Stimulated activated CD8-positive, alpha-beta memory T cell treated with anti-CD3 and anti-CD28 coated beads, Interleukin-15, amount 100 ng/mL, for 24 hours (primary cell): ENCODE measurements around the gene PON2.
A peak's percentile ranks its signal among the peaks of the same experiment; 100 is the strongest.
"Not testable (repeated sequence)": the region's sequence is repeated elsewhere in the genome, so short reads cannot be mapped to it uniquely, and the experiment has no call there.

Experiments
- DNase-seq: peaks from one replicate; pipeline ENCODE4 v3.0.0-alpha.2; 2020; ENCODE audit warnings: low read depth

PON2 gene

DNA sequence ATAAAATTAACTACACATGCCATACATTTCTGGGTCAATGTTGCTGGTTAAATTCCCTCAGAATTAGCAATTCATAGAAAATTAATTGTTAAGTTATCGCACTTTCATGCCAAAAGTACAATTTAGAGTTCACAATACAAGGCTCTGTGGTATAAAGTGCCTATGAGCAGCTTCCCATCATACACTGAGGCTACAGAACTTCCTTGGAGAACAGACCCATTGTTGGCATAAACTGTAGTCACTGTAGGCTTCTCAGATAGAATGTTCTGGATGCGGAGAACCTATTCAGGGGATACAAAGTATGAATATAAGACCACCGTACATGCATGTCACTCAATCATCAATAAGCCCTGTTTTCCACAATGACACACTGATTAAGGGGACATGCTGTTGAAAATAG, 29.6 kb downstream of the PON2 start:
- DNase-seq, result no peak

DNA sequence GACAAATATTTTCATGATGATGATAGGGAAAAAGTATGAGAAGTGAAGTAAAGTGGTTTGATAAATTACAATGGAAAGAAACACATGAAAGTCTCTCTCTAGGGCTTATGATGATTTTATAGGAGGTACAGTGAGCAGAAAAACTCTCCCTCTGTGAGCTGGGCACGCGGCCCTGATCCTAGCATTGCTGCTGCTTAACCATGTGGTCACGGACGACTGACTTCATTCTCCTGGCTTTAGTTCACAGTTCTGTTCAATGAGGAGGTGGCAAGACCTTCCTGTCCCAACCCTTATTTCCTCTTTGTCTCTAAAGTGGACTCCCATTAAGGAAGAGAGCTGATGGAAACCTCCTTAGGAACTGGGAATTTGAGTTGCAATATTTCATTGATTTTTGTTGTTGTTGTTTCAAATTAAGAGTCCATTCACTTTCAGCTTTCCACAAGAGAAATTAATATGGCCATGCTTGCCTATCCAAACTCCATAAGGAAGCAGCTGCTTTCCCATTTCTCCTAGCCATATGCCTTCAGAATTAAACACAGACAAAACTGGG, 30.4 kb downstream of the PON2 start:
- no peak for DNase-seq

DNA sequence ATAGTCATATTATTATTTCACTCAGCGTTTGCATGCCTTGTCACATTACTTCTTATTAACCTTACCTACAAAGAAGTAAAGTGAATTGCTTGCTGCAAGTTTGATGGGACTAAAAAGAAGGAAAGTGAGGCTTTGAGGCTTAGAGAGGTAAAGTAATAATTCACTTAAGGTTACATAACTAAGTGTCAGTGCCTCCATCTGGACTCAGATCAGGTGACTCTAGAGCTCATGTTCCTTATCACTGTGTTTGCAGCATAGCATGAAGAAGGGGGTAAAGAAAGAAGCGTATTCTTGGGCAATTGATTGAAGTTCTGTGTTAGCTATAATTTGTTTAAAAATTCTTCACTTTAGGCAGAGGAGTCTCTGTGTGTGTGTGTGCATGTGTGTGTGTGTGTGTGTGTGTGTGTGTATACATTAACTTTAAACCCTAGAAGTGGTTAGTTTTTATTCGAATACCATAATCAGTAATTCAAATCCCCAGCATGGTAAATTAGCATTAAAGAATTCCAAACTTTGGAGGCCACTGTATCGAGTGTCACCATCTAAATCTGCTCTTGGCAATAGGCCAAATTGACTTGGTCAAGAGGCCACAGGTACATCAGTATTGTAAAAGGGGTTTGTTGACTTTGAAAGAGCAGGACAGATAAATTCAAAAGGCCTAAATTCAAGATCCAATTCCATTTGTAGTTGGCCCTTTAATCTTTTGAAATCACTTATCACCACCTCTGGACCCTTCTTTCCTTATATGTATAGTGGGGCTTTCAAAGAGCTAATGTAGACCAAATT, 36.5 kb downstream of the PON2 start:
- no peak for DNase-seq

DNA sequence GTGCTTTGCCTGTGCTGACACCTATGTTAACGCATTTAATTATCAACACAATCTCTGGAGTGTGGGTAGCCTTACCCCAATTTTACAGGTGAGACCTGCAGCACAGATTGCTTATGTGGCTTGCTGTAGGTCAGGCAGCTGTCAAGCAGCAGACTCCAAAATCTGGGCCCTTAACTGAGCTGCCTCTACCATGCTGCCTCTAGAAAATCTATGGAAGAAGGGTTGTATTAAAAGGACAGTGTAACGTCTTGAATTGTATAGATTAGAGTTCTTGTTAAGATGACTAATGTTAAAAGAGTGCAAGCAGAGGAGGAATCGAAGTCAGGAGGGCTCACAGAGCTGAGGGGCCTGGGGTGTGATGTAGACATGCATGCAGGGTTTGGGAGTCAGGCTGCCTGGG, 37.4 kb downstream of the PON2 start:
- DNase-seq, result no peak

DNA sequence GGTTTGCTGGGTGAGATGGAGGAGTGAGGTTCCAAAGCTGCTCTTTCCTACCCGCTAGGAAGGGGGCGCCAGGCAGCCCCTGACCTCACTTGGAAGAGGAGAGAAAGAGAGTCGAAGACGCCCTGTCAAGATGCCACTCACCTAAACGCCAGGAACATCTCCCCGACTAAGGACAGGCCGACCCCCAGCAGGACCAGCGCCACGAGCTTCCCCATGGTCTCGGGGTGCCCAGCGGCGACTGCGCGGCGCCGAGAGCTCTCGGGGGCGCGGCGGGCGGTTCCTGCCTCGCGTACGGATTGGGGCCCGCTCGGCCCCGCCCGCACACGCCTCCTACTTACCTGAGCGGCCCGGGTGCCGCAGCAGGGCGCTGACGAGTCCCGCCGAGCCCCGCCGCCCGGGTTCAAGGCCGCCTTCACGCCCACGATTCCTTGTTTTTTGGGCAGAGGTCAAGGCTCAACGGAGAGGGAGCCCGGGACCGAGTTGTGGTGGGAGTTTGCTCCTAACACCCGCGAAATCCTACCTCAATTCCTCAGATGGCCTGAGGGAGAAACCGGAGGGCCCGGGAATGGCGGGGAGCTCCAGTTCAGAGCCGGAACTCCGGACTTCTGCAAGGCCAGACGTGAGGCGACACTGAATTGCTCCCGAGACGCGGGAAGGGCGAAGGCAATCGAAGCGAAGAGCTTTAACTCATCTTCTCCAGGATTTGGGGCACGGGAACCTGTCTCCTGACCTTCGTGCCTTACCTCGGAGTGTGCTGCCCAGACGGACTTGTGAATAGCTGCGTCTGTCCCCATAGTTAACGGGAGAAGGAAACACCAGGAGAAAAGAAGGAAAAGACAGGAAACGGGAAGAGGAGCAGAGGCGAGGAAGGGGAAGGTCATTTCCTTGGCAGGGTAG, 38.4 kb downstream of the PON2 start, which contains the start of gene PON3:
Gene PON3, minus strand, starts transcription at position 240 of the 897 bp plus-strand sequence. Its CDS starts 25 bp downstream, at position 215.
- DNase-seq, result peak; percentile 1

DNA sequence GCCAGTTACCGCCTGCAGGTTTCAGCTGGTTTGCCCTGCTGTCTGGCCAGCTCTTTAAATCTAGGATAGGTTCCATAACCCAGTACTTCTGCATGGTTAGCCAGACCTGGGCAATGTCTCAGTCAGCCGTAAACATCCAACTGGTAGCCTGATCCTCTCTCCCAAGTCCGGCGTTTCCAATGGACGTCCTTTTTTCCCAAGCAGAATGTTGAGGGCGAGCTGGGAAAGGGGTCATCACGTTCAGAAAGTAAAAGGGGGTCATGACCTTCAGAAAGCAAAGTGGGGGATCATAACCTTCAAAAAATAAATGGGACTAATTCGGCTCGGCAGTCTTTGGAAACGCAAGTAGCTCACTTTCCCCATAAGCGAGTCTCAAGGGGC, 39.1 kb downstream of the PON2 start:
- DNase-seq, result no peak

DNA sequence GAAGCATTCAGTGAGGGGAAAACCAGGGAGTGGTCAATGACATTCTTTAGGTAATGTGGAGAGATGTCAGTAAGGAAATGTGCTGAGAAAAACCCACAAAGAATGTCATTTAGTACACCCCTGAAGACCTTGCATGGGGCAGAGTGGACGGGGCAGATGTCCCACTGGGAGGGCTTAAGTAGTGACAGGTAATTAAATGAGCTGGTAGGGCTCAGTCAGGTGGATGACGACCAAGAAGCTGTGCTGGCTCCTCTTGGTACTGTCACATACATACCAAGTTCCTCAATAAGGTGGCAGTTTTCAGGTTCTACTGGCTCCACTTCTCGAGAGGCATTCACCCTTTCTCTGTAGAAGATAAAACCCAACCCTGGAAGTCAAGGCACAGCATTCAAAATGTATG, 40.5 kb downstream of the PON2 start:
- no peak for DNase-seq

DNA sequence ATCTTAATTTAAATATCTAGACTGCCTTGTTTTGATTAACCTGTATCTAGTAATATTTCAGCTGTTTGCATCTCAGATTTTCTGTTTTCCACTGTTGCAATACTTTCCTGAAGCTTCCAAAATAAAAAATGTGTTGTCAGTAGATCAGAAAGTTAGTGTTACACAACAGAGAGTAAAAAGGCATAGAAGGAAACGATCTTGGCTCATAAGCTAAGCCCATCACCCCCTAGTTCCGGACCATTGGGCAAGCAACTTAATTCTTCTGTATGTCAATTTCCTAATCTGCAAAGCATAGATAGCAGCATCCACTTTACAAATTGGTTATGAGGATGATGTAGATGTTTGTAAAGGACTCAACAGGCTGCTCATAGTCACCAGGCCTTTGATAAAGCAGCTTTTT, 43.1 kb downstream of the PON2 start:
- DNase-seq, result no peak

DNA sequence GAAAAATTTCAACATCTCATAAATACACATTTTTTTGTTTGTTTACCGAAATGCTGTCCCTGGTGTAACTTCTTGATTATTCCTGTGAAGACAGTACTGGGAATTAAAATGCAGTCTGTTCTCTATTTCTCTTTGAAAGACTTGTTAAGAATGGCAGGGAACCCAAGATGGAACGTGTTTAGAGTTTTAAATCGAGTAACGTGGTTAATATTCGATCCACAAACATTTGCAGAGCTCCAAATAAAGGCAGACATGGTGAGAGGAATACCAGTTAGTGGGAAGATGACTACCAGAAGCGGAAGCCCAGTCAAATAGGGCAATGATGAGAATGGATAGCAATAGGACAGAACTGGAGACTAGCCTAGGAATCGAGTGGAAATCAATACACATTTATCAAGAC, 45.3 kb downstream of the PON2 start:
- no peak for DNase-seq

DNA sequence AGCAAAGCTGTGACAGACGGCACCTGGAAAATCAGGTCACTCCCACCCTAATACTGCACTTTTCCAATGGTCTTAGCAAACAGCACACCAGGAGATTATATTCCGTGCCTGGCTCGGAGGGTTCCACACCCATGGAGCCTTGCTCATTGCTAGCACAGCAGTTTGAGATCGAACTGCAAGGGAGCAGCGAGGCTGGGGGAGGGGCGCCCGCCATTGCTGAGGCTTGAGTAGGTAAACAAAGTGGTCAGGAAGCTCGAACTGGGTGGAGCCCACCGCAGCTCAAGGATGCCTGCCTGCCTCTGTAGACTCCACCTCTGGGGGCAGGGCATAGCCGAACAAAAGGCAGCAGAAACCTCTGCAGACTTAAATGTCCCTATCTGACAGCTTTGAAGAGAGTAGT, 55.4 kb downstream of the PON2 start:
- not testable (repeated sequence) for DNase-seq

DNA sequence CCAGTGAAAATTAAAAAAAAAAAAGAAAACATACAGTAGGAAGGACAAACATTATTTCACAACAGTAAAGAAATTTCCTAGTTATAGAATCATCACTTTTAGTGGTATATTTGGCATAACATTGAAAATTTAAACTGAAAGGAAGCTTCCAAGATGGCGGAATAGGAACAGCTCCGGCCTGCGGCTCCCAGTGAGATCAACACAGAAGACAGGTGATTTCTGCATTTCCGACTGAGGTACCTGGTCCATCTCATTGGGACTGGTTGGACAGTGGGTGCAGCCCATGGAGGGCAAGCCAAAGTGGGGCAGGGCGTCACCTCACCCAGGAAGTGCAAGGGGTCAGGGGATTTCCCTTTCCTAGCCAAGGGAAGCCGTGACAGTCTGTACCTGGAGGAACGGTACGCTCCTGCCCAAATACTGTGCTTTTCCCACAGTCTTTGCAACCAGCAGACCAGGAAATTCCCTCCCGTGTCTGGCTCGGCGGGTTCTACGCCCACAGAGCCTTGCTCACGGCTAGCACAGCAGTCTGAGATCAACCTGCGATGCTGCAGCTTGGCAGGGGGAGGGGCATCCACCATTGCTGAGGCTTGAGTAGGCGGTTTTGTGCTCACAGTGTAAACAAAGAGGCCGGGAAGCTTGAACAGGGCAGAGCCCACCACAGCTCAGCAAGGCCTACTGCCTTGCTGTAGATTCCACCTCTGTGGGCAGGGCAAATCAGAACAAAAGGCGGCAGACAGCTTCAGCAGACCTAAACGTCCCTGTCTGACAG, 58.0 kb downstream of the PON2 start:
- DNase-seq, result no peak

DNA sequence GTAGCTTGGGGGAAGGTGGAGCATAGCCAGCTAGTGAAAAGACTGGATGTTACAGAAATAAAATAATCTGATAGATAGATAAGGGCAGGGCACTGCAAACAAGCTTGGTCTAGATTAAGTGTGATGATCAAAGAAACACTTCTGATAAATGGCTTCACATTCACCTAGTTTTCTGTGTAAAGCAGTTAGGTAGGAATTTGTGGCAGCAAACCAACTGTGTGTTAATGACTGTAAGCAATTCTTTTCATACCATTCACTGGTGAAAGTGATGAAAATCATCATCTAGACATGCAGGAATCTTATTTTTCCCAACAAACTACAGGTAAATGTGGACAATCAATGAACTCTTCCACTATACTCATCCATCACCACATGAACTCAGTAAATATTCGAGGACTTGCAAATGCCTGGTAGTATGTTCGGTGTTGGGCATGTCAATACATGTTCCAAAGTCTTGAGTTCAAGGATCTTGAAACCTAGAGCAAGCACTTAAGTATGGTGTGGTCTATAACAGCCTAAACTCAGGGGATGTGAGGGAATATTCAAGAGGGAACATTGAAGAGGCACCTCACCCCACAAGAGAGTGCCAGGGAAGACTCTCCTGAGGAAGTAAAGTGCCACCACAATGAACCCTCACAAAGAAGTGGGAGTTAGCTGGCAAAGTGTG, 59.1 kb downstream of the PON2 start:
- no peak for DNase-seq

DNA sequence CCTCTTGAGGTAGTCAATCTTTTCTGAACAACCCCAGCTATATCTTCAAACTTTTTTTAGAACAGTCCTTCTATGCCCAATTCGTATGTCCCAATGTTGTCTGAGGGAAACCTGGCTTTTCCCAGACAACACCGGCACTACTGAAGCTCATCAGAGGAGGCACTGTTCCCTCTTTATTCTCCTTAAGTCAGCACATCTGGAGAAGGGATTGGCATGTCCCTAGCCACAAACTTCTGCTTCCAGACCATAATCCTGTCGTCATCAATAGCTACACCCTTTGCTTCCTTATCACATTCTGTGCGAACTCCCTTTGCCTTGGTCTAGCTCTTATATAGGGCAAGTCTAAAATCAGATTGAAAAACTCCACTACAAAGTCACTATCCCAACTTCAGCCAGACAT, 61.5 kb downstream of the PON2 start:
- no peak for DNase-seq

DNA sequence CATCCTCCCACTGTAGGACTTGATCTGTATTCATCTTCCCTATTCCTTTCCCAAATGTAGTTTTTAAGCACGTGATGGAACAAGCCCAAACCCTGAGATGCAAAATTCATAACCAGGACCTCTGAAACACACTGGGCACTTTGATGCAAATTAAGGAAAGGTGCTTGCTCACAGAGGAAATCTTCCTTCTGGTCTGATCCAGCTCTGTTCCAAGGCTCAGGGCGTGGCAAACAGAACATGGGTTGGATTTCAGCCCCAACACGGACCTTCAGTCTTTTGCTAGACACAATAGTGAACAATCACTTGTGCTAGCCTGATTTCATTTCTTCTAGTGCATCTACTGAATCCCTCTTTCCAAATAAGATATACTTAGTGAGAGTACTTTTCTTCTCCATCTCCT, 66.6 kb downstream of the PON2 start:
- no peak for DNase-seq

DNA sequence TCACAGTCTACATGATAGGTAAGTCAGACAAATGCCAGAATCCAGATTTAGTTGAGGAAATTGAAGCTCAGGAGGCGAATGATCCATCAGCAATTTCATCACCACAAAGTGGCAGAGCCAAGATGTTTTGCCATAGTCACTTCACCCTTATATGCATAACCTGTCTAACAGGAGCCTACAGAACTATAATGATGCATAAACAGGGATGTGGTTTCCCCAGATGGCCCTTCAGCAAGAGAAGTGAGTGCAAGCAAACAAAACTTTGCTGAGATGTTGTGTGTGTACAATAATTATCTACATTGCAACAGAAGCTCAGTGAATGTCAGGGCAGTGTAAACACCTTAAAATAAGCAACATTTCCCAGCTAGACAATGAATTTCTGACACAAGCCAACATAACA, 67.2 kb downstream of the PON2 start:
- DNase-seq, result no peak

DNA sequence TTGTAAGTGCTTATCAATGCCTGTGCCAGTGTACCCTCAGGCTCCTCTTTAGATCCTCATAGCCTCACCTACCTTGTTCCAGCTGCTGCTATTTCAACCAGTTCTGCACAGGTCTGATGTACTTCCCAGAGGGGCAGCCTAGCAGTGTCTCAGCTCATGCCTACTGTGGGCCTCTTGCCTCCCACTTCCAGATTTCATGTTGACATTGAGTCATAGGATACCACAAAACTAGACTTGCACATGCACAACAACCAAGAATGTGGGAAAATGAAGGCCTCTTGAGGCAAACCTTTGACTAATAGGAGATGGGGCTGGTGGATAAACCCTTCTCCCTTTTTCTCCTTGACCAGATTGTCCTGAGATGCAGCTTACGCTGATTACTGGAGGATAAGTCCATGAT, 69.7 kb downstream of the PON2 start:
- no peak for DNase-seq

DNA sequence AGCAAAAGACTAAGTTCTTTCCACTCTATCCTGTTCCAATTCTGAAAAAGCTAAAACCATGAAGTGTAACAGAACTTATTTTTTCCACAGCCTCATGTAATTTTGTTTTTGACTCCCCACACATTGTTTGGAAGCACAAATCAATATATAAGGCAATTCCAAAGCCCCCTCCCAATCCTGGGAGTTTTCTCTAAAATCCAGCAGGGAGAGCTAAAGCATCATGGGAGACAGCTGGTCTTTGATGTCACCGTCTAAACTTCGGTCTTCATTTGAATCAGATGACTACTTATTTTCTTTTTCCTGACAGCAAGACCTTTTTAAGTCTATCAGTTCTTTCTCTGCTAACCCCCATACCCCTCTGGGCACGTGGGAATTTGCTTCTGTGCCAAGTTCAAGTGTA, 77.2 kb downstream of the PON2 start:
- no peak for DNase-seq
